NCI-H82 treated with DMSO at 0.1 percent for 48 hours (cell line): Measurements from ENCODE around the gene MTHFD2L.

Experiments
- DNase-seq: peaks from one replicate; lab custom pipeline; 2025; ENCODE audit not compliant: unreplicated experiment; lab: John Stamatoyannopoulos, UW

MTHFD2L gene

DNA sequence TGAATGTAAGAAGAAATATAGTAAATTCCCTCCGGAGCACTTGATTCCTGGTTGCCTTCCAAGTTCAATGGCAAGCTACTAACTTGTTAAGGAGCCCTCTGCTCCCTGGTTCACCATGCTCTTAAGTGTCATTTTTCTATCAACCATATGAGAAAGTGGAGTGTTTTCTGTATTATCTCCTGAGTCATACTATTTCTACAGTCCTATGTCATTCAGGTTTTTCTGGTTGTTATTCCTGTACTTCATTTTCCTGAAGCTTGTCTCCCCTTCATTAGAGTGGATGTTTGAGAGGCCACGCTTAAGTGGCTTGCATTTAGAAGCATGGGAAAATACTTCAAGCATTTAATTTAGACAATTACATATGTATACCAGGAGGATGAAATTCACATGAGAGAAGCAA lies 135.6 kb downstream of the MTHFD2L start:
- no peak for DNase-seq

DNA sequence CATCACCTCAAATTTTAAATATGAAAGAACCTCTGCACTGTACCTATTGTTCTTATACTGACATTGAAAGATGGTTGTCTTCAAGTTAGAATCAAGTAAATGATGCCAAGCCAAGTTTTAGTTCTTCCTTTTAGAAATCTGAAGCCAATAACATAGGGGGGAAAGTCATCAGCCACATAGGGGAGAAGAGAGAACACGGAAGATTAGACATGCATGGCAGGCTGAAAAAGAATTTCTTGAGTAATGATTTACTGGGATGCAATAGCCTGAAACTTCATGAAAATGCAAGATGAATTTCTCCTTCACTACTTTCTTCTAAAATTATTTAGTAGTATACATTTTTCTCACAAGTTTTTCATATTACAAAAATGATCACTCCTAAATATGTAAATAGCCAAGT lies 136.8 kb downstream of the MTHFD2L start:
- DNase-seq: no peak

DNA sequence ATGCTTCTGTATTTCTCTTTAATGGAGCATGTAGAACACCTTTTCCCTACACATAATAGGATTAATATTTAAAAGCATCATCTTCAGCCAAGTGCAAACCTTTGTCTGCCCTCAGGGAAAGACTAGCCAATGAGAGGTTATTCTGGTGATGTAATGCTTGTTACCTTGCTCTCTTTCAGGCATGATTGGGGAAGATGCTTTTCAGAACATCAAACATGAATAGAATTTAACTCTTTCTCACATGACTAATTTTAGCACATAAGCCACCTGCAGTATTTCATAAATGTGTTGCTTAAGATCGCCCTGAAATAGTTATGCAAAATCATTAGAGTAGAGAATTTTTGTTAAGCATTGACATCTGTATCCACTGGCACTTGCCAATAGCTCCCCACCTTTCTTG lies 139.6 kb downstream of the MTHFD2L start:
- no peak for DNase-seq

DNA sequence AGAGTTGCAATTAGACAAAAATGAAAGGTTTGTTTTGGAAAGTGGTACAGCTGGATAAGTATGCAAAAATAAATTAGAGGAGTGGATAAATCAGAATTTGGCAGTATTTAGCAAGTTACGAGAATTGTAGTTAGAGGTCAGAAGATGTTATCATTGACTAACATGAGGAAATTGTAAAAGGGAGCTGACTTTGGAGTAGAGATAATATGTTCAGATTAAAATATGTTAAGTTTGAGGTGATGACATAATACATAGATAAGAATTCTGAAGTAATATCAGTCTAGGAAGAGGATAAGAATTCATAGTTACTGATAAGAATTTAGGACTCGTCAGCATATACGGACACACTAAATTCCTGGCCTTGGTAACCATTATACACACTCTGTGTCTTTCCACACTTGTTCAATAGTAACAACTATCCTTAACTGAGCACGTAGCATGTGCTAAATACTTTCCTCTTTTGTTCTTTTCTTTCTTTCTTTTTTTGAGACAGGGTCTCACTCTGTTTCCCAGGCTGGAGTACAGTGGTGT lies 146.2 kb downstream of the MTHFD2L start:
- no peak for DNase-seq

DNA sequence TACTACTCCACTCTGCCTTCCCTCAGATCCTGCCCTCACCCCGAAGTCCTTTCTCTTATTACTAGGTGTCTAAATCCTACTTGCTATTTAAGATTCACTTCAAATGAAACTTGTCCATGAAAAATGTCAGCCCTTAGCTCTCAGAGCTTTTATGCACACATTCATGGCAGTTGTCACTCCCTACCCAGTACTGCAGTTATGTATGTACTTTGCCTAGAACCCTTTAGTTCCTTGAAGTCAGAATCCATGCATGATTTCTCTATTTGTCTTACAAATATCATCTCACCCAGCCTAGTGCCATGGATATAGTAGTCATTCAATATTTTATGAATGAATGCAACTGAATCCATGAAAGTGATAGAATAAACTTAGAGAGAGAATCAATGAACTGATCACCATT lies 147.1 kb downstream of the MTHFD2L start:
- no peak for DNase-seq

DNA sequence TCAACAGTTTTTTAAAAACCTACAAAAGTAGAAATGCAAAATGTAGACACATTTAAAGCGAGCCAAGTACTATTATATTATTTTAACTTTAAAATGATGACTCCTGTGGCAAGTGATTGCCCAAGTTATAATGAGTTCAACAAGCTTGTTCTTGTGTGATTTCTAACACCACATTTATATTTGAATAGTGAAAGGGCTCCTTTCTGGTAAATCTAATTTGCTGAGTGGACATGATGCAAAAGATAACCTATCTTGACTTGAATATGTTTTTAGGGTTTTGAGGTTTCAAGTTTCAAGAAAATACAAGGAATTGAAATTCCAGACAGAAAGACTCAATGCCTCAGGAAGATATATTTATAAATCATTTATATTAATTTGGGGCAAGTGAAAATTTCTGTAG lies 149.3 kb downstream of the MTHFD2L start:
- no peak for DNase-seq

DNA sequence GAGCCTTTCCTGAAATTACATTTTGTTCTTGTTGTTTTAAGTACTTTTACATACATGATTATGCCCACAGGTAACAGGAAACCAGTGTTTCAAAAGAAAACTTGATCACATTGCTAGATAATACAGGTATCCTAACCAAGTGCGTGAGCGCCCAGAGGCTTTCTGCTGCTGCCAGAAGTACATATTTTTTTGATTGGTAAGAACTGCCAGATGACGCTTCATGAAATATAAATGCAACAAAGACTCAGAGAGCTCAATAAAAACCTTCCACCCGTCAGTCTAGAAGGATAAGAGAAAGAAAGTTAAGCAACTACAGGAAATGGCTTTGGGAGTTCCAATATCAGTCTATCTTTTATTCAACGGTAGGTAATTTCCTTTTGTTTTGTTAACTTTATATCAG lies 150.3 kb downstream of the MTHFD2L start, which contains the start of gene EPGN:
EPGN (plus strand) TSS at position 256 of the 400 bp plus-strand sequence; CDS start at position 320, 64 bp downstream.
- no peak for DNase-seq

DNA sequence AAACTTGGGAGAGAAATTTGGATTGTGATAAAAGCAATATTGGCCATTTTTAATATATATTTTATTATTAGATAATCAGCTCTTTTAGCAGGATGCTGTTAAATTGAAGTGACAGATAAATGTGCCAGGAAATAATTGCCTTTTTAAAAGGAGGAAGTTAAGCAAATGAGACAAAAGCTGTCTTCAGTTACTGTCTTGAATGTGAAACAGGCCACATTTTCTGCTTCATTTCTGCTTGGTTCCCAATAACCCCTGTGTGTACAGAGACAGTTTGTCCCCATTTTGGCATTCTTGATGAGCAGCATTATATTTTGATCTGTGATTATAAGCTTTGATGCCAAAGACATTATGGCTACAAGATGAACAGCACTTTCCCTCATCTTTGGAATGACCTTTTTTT lies 151.3 kb downstream of the MTHFD2L start:
- no peak for DNase-seq

DNA sequence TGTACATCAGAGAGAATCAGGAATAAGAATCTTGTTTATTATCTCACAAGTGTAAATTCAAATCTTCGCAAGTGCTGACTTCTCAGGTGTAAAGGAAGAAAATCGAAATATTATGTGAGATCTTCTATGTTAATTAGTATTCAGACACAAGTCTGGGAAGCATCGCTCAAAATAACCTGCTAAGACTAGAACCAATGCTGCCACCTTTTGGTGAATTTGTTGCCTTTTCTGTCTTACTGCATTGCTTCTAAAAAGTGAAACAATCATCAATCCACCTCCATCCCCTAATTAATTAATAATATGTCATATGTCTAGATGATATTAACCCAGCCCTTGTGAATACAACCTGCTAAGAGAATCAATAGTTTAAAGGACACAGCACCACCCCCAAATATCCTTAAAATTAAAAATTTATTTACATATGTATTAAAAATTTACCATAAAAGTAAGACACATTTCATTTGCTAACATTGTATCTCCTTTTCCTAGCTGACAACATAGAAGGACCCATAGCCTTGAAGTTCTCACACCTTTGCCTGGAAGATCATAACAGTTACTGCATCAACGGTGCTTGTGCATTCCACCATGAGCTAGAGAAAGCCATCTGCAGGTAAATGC lies 153.9 kb downstream of the MTHFD2L start:
- DNase-seq: no peak

DNA sequence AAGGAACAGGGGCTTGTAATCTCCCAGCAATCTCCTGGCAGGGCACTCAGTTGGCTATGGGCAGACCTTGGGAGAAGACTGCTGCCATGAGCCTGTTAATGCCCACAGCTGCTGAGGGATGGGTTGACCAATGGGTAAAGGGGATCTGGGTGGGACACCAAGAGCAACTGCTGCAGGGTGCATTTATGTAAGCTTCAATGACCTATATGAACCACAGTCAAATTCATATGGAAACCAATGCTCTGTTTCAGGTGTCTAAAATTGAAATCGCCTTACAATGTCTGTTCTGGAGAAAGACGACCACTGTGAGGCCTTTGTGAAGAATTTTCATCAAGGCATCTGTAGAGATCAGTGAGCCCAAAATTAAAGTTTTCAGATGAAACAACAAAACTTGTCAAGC lies 156.4 kb downstream of the MTHFD2L start:
- DNase-seq: no peak

DNA sequence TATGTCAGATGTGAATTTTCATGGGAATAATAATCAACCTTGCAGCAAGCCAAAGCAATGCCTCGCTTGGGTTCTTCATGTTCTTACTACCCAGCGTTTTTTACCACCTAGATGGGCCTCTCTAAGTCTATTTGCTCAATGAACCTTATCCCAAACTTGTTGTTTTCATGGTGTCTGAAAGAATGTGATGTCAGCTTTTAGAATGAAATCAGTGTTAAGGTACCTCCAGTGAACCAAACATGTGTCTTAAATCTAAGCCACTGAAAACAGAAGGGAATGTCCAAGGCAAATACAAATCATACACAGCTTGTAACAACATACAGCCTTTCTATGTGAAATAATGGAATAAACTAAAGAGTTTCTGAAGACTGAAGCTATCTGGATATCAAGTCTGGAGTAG lies 157.0 kb downstream of the MTHFD2L start:
- DNase-seq: no peak

DNA sequence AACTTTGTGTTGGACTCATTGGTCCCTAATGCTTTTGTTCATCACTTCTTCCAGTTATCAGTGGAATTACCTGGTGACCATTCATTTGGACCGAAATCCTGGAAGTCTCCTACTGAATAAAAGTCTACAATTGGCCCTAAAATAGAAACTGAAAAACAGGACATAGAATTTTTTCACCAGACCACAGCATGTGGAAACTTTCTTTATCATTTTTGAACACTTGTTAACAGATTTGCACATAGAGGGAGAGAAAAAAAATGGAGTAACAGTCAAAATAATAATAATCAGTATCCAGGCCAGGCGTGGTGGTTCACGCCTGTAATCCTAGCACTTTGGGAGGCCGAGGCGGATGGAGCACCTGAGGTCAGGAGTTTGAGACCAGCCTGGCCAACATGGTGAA lies 157.5 kb downstream of the MTHFD2L start:
- DNase-seq: no peak

DNA sequence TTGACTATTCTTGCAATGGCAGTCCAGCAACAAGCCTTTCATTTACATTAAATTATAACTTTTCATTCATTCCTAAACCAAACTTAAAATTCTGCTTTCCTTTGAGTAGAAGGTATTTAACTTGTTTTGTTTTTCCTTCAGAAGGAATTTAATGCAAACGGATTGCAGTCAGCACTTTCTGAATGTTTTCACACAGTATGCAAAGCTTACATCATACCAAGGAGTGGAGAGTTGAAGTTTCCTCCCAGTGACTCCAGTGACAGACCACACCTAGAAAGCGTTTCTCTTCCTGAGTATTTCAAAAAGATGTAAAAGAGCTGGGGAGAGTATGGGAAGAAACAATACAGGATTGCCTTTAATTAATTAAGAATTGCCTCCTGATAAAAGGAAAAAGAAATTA lies 158.5 kb downstream of the MTHFD2L start:
- DNase-seq: no peak

DNA sequence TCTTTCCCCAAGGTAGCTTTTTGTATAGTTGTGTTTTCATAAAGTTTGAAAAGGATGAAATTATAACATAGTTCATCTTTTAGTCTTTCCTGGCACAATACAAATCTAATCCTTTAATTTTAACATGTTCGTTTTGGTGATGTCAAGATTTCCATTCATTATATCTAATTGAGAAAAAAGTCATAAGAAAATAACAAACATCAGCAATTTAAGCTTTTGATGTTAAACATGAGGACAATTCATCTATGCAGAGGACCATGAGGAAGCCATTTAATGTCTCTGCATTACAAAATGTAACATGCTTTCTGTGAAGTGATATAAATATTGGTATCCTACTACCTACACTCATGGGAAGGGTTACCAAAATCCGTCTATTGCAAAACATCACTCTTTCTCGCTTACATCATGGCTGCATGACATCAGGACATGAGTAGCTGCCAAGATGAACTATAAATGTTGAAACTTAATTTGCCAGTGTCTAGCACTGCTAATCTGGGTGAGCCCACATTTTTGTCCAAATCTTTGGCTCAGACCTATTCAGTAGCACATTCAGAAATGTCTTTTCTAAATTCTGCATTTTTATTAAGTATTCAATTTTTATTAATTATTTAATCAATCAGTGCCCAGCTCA lies 159.8 kb downstream of the MTHFD2L start:
- no peak for DNase-seq

DNA sequence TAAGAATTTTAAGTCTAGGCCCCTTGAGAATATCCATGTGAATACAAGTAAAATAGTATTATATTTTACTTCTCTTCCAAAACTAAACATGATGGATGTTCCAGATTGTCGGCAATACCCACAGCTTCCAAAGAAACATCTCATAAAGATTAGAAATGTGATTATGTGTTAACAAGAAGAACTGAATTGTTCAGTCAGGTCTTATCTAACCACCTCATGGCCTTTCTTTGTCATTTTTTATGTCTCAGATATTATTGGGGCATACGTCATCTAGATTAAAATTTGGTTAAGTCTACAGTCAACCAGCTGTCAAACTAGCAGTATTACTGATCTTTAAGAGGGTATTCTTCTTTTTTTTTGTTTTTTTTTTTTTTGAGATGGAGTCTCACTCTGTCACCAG lies 160.4 kb downstream of the MTHFD2L start:
- no peak for DNase-seq

DNA sequence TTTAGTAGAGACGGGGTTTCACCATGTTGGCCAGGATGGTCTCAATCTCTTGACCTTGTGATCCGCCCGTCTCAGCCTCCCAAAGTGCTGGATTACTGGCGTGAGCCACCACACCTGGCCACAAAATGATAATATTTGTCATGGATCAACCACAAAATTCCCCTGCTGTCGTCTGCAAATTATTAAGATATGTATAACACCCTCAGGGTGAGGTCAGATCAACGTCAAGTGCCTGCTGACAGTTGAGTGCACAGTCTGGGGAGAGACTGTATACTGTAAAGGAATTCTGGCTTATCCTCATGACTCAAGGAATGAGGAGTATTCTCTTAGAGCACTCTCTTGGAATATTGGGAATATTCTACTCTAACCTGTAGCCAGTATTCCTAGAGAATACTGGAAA lies 161.6 kb downstream of the MTHFD2L start:
- DNase-seq: no peak

DNA sequence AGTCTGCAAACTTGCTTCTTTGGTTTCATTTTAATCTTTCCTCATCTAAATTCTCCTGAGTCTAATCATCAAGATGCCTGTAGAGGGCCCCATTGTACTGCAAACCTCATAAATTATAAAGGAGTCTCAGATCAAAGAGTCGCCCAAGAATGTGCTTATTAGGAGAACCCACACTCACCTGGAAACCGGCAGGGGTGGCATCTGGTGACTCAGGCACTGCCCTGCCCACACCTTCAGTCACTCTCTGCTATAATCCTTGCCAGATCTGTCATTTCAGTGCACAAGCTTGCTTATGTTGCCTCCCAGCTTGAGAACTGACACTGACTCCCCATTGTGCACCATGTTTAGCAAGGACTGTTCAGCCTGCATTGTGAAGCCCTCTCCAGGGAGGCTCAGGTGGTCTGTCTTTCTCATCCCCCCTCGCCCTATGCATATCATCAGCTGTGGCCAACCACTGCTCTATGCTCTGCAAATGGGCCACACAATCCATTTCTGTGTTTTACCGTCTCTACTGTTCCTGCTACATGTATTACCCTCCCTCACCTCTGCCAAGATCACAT lies 162.7 kb downstream of the MTHFD2L start:
- DNase-seq: peak; percentile 7

DNA sequence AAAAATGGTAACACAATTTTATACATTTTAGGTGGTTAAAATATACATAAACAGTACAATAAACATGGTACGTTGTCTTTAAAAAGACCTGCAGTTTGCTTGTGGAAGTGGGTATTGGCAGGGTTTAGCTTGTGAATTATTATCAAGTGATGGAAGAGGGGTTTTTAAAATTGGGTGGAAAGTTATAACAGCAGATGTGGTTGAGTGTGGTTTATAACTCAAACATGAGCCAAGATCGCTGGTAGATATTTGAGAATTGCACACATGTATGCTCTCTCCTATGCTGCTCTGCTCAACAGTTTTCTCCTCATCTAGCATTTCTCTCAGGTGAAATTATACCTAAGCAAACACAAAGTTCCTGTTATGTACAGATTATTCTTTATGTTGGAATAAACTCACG lies 164.4 kb downstream of the MTHFD2L start:
- no peak for DNase-seq

DNA sequence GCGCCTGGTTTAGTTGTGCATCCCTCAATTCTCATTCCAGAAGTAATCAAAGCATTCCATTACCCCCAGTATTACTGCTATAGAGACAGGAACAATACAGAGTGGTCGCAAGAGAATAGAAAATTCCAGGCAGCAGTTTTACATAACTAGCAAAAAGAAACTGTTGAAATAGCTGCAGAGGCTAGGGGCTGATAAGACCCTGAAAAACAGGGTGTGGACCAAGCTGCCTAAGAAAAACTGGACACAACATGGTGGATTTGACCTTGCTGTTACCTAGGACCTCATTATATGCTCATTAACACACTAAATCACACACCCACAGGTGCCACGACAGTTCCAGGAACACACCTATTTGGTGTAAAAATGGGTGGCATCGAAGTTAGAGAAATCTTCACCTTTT lies 165.7 kb downstream of the MTHFD2L start:
- DNase-seq: no peak

DNA sequence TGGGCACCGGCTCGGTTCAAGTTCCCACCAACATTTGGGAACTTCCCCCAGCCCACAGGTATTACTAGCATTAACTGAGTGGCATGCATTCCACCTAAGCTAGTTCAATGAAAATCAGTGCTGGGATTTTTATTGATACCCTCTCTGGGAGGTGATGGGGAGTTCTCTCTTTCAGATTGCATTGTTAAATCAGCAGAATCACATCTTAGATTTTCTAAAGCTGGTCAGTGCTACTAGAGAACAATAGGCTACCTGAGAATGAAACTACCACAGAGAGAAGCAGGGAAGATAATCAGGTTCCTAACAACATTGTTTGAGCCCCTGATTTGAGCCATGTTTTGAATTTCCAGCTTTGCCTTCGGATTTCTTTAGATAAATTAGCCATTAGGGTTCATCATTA lies 166.3 kb downstream of the MTHFD2L start:
- no peak for DNase-seq

DNA sequence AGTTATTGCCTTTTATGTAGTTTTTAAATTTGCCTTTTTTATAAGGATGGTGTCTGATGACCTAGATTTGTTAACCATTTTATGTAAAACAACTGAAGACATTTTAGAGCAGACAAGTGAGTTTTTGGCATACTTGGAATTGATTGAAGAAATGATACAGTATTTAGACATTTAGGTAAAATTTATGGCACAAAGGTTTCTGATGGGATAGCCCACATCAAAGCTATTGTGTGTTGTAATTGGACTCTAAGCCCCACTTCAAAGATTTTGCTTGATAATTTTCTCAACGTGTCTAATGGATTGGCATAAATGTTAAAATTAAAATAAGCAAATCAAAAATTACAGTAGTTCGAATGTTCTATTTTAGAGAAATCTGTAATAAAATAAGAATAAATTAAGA lies 168.0 kb downstream of the MTHFD2L start:
- DNase-seq: no peak

DNA sequence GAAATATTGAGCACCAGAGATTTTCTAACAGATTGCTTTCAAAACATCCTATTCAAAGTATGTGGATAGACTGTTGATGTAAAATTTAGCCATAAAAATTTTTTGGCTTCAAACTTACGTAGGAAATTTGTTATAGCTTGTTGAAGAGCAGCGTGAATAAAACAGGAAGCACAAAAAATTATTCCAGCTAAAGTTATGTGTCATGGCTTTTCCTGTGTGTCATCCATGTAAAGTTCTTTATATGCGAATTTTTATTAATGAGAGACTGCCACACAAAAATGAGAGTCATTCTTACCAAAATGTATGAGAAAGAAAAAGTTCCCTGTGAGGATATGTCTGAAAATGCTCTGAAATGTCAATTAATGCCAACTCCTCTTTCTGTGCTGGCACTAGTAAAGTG lies 169.8 kb downstream of the MTHFD2L start:
- no peak for DNase-seq

DNA sequence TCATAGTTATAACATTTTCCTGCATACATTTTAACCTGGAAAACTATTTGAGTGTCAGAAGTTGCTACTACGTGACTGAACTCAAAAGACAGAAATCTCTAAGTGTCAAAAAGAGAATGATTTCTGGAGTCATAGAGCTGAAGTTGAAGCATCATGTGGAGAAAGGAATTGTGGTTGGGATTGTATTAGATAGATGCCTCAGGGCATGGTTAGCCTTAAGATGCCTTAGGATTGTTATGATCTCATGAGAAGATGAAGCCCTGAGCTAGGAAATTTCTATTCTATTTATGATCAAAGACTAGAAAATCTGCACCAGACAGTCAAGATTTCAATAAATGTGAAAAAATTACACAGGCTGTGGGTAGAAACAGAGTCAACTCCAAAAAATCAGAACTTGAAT lies 170.6 kb downstream of the MTHFD2L start:
- no peak for DNase-seq
